ENCODE measurements around the gene PBRM1. TPM values are rescaled to one million over a fixed set of nuclear protein-coding genes. Genes with fewer than 3 reads are reported as not detected.

PBRM1 gene
- total and polyA plus RNA-seq, 2 donors (not counting 1 experiment from before 2014, with no cell fraction given) = 16.8 to 85.9 TPM

GRCh38 chr3:52552089-52552488 is 133.6 kb downstream of the PBRM1 start:
- Mint-ChIP-seq H3K27me3 (no peaks in the 10 kb centered on the region), H3K27ac (no peak overlapping the region), H3K9me3 (ENCODE audit: insufficient read depth) (no peaks in the 10 kb centered on the region), H3K4me1 (no peaks in the 10 kb centered on the region), H3K4me3 (no peak overlapping the region)
- H3K9me3 ChIP-seq (ENCODE audit: control extremely low read depth in 1 of 3, control insufficient read depth in 2 of 3, insufficient read depth in 1 of 3, low read length in 2 of 3) = no peaks in the 10 kb centered on the region
- no peak overlapping the region for H3K4me2 ChIP-seq (replicated peaks; ENCODE audit: low read depth, low read length, poor library complexity, severe bottlenecking)
- 90% methylated on average over 1 of the region's 3 CpGs for WGBS (ENCODE audit: insufficient coverage)
- ChIA-PET POLR2A (no interaction called here), CTCF (no interaction called here)
- H2AFZ ChIP-seq (ENCODE audit: insufficient read depth, low read depth, low read length, poor library complexity, severe bottlenecking) = no peak overlapping the region
- ATAC-seq (ENCODE audit: low read depth) = no peak
- no peaks in the 10 kb centered on the region for H4K20me1 ChIP-seq (ENCODE audit: control insufficient read depth, insufficient read depth, low read length, poor library complexity, severe bottlenecking)
- H3K4me1 ChIP-seq (ENCODE audit: control insufficient read depth in 2 of 2, insufficient read depth in 2 of 2, low read length in 2 of 2) = no peaks in the 10 kb centered on the region
- TF ChIP-seq EZH2 (IDR thresholded peaks at IDR 0.05; ENCODE audit: borderline replicate concordance, insufficient read depth, low read depth, low read length, poor library complexity, severe bottlenecking) (no peak), CTCF (IDR thresholded peaks at IDR 0.05) (no peak)
- no peaks in the 10 kb centered on the region for H3K79me2 ChIP-seq (ENCODE audit: control insufficient read depth, insufficient read depth, low read length)
- no peak overlapping the region for H3K9ac ChIP-seq (ENCODE audit: low read length)
- no peaks in the 10 kb centered on the region for H3K27me3 ChIP-seq (replicated peaks in 1 of 4; ENCODE audit: control extremely low read depth in 1 of 4, control insufficient read depth in 3 of 4, insufficient read depth in 4 of 4, low read length in 3 of 4)
- H3K36me3 ChIP-seq (replicated peaks in 1 of 2; ENCODE audit: control extremely low read depth in 1 of 2, control insufficient read depth in 1 of 2, extremely low read depth in 1 of 2, insufficient read depth in 2 of 2, low read length in 1 of 2) = peaks cover 5 to 65% of the 10 kb centered on the region in 2 experiments
- DNase-seq = no peak
- H3K4me3 ChIP-seq (ENCODE audit: control extremely low read depth in 1 of 5, extremely low read depth in 1 of 5, insufficient read depth in 1 of 5, low read depth in 2 of 5, low read length in 4 of 5) = no peak overlapping the region
- no peak overlapping the region for H3K27ac ChIP-seq (ENCODE audit: low read length in 2 of 2)
- intact Hi-C loops (cut with micrococcal nuclease) = no loop called here

- Mint-ChIP-seq H3K27ac (no peak overlapping the region), H3K4me1 (no peaks in the 10 kb centered on the region), H3K4me3 (no peak overlapping the region), H3K9me3 (ENCODE audit: insufficient read depth) (no peaks in the 10 kb centered on the region), H3K27me3 (no peaks in the 10 kb centered on the region)
- CTCF ChIA-PET = no interaction called here
- Histone ChIP-seq H3K4me3 (ENCODE audit: control extremely low read depth in 1 of 5, extremely low read depth in 1 of 5, insufficient read depth in 1 of 5, low read depth in 2 of 5, low read length in 4 of 5) (no peak overlapping the region), H3K4me2 (replicated peaks; ENCODE audit: low read depth, low read length, poor library complexity, severe bottlenecking) (no peak overlapping the region), H3K4me1 (ENCODE audit: control insufficient read depth in 2 of 2, insufficient read depth in 2 of 2, low read length in 2 of 2) (no peaks in the 10 kb centered on the region), H3K9ac (ENCODE audit: low read length) (no peak overlapping the region), H3K9me3 (ENCODE audit: control extremely low read depth in 1 of 3, control insufficient read depth in 2 of 3, insufficient read depth in 1 of 3, low read length in 2 of 3) (no peaks in the 10 kb centered on the region), H3K27me3 (replicated peaks in 1 of 4; ENCODE audit: control extremely low read depth in 1 of 4, control insufficient read depth in 3 of 4, insufficient read depth in 4 of 4, low read length in 3 of 4) (no peaks in the 10 kb centered on the region), H2AFZ (ENCODE audit: insufficient read depth, low read depth, low read length, poor library complexity, severe bottlenecking) (no peak overlapping the region), H4K20me1 (ENCODE audit: control insufficient read depth, insufficient read depth, low read length, poor library complexity, severe bottlenecking) (no peaks in the 10 kb centered on the region), H3K27ac (ENCODE audit: low read length in 2 of 2) (no peak overlapping the region), H3K79me2 (ENCODE audit: control insufficient read depth, insufficient read depth, low read length) (no peaks in the 10 kb centered on the region), H3K36me3 (replicated peaks in 1 of 2; ENCODE audit: control extremely low read depth in 1 of 2, control insufficient read depth in 1 of 2, extremely low read depth in 1 of 2, insufficient read depth in 2 of 2, low read length in 1 of 2) (peaks cover 8 to 59% of the 10 kb centered on the region in 2 experiments)
- ATAC-seq (ENCODE audit: low read depth) = no peak
- intact Hi-C loops (cut with micrococcal nuclease) = no loop called here
- TF ChIP-seq CTCF (IDR thresholded peaks at IDR 0.05) = no peak
- no peak for TF ChIP-seq EZH2 (IDR thresholded peaks at IDR 0.05; ENCODE audit: borderline replicate concordance, insufficient read depth, low read depth, low read length, poor library complexity, severe bottlenecking)
- no peak for DNase-seq
- POLR2A ChIA-PET = no interaction called here
These were observed 134.6 kb downstream of the PBRM1 start for GRCh38 chr3:52551118-52551517.
